Measurements from ENCODE around the gene FES. TPM values are rescaled to one million over a fixed set of nuclear protein-coding genes. Genes with fewer than 3 reads are reported as not detected.
A peak's percentile ranks its signal among the peaks of the same experiment; 100 is the strongest.

Gene FES
- total RNA-seq, 1 donor from 2014 or later: 15.4 TPM

GRCh38 chr15:90934256-90934948 is 50.1 kb downstream of the FES start:
- intact Hi-C loops (cut with micrococcal nuclease): no loop called here
- ATAC-seq (peak; percentile 56), DNase-seq (peak; percentile 91)

- peak; percentile 87 for ATAC-seq
- intact Hi-C loops (cut with micrococcal nuclease): no loop called here
- peak; percentile 97 for DNase-seq
Measured at GRCh38 chr15:90934949-90935751, 50.8 kb downstream of the FES start, which contains the start of gene UNC45A. UNC45A (plus strand) TSS chr15:90935285; CDS start chr15:90935325, 40 bp downstream.

- no peak for ATAC-seq
- DNase-seq: no peak
- intact Hi-C loops (cut with micrococcal nuclease): no loop called here
Measured at GRCh38 chr15:90936823-90937222, 52.5 kb downstream of the FES start.

- intact Hi-C loops (cut with micrococcal nuclease): no loop called here
- no peak for DNase-seq
Measured at GRCh38 chr15:90938261-90938660, 54.0 kb downstream of the FES start.

GRCh38 chr15:90939756-90940155 is 55.5 kb downstream of the FES start:
- intact Hi-C loops (cut with micrococcal nuclease): no loop called here
- ATAC-seq (no peak), DNase-seq (no peak)

More at GRCh38 chr15:90938261-90938660, 54.0 kb downstream of the FES start:
- ATAC-seq: no peak

GRCh38 chr15:90941038-90941437 is 56.7 kb downstream of the FES start:
- intact Hi-C loops (cut with micrococcal nuclease): no loop called here

GRCh38 chr15:90942354-90943120 is 58.2 kb downstream of the FES start:
- intact Hi-C loops (cut with micrococcal nuclease): no loop called here
- DNase-seq (no peak), ATAC-seq (no peak)

More at GRCh38 chr15:90941038-90941437, 56.7 kb downstream of the FES start:
- DNase-seq: no peak
- ATAC-seq: no peak

- intact Hi-C loops (cut with micrococcal nuclease): no loop called here
- ATAC-seq (no peak), DNase-seq (no peak)
Measured at GRCh38 chr15:90945091-90945490, 60.8 kb downstream of the FES start.

Other genes with a start within 250 kb of the FES start
- 35.9 TPM for gene BLM, start 167.2 kb upstream of the FES start, total RNA-seq
- gene FURIN, start 15.9 kb upstream of the FES start, total RNA-seq: 49.9 TPM
- gene MAN2A2, start 18.8 kb downstream of the FES start, total RNA-seq: 146 TPM
- 15.0 TPM for gene HDDC3, start 48.0 kb downstream of the FES start, total RNA-seq
- gene UNC45A, start 50.8 kb downstream of the FES start, total RNA-seq: 24.4 TPM
- 11.5 TPM for gene RCCD1, start 70.4 kb downstream of the FES start, total RNA-seq
- 3.3 TPM for gene PRC1, start 110.0 kb downstream of the FES start, total RNA-seq
- gene VPS33B, start 138.1 kb downstream of the FES start, total RNA-seq: 6.1 TPM
- gene SV2B, start 215.8 kb downstream of the FES start, total RNA-seq: 2.5 TPM